ENCODE results near the gene FSIP1. TPM values are rescaled to one million over a fixed set of nuclear protein-coding genes. Genes with fewer than 3 reads are reported as not detected.

FSIP1 gene
- total RNA-seq, 1 experiment from 2014 or later: 1.3 TPM

GRCh38 chr15:39788800-39789565 is 6.3 kb upstream of the FSIP1 start:
- Histone ChIP-seq H3K27me3 (replicated peaks; ENCODE audit: control insufficient read depth, insufficient read depth, low read length) (no peaks in the 10 kb centered on the region), H3K36me3 (ENCODE audit: control insufficient read depth, insufficient read depth, low read length) (no peaks in the 10 kb centered on the region), H3K4me3 (ENCODE audit: low read depth, low read length) (no peak overlapping the region), H3K9me3 (no peaks in the 10 kb centered on the region), H3K4me1 (peaks cover 22% of the 10 kb centered on the region)
- no peak for DNase-seq
- H3K4me3 Mint-ChIP-seq (ENCODE audit: unreplicated experiment): no peak overlapping the region
- H3K36me3 Mint-ChIP-seq (ENCODE audit: insufficient read depth, unreplicated experiment): no peaks in the 10 kb centered on the region
- H3K27ac Mint-ChIP-seq (ENCODE audit: unreplicated experiment): no peak overlapping the region
- H3K4me1 Mint-ChIP-seq (ENCODE audit: low read depth, unreplicated experiment): peaks cover 17% of the 10 kb centered on the region
- ChIA-PET CTCF (interaction anchor here (0.6 kb wide), 2 partner anchors 107 to 637 kb away, joined by 3 read pairs; no protein-coding TSS in a partner anchor), POLR2A (no interaction called here)
- BruUV-seq (replicated peaks): no TSS peak
- intact Hi-C loops (cut with micrococcal nuclease; ENCODE audit: unreplicated experiment): loop anchor here (5.0 to 10.0 kb wide), 2 partner anchors 143 to 216 kb away; partner anchors contain the start of gene EIF2AK4
- no peak for TF ChIP-seq CTCF (IDR thresholded peaks at IDR 0.05; ENCODE audit: insufficient read depth in 1 of 2, low read depth in 1 of 2, low read length in 1 of 2, severe bottlenecking in 1 of 2, unreplicated experiment in 1 of 2)
- H3K9me3 Mint-ChIP-seq (ENCODE audit: unreplicated experiment): no peaks in the 10 kb centered on the region
- H3K27me3 Mint-ChIP-seq (ENCODE audit: insufficient read depth, unreplicated experiment): no peaks in the 10 kb centered on the region

GRCh38 chr15:39788108-39788507 is 5.5 kb upstream of the FSIP1 start:
- CTCF ChIA-PET: interaction anchor here (0.6 kb wide), 1 partner anchor 638 kb away, joined by 3 read pairs; no protein-coding TSS in a partner anchor
- H3K4me1 ChIP-seq: peaks cover 27% of the 10 kb centered on the region
- BruUV-seq (replicated peaks): no TSS peak
- H3K9me3 ChIP-seq: no peaks in the 10 kb centered on the region
- POLR2A ChIA-PET: no interaction called here
- H3K4me3 ChIP-seq (ENCODE audit: low read depth, low read length): no peak overlapping the region
- Mint-ChIP-seq H3K4me1 (ENCODE audit: low read depth, unreplicated experiment) (peaks cover 24% of the 10 kb centered on the region), H3K4me3 (ENCODE audit: unreplicated experiment) (no peak overlapping the region), H3K27me3 (ENCODE audit: insufficient read depth, unreplicated experiment) (no peaks in the 10 kb centered on the region), H3K36me3 (ENCODE audit: insufficient read depth, unreplicated experiment) (no peaks in the 10 kb centered on the region), H3K9me3 (ENCODE audit: unreplicated experiment) (no peaks in the 10 kb centered on the region), H3K27ac (ENCODE audit: unreplicated experiment) (no peak overlapping the region)
- no peak for TF ChIP-seq CTCF (IDR thresholded peaks at IDR 0.05; ENCODE audit: insufficient read depth in 1 of 2, low read depth in 1 of 2, low read length in 1 of 2, severe bottlenecking in 1 of 2, unreplicated experiment in 1 of 2)
- intact Hi-C loops (cut with micrococcal nuclease; ENCODE audit: unreplicated experiment): loop anchor here (5.0 to 10.0 kb wide), 2 partner anchors 144 to 217 kb away; partner anchors contain the start of gene EIF2AK4
- DNase-seq: no peak
- no peaks in the 10 kb centered on the region for H3K27me3 ChIP-seq (replicated peaks; ENCODE audit: control insufficient read depth, insufficient read depth, low read length)
- no peaks in the 10 kb centered on the region for H3K36me3 ChIP-seq (ENCODE audit: control insufficient read depth, insufficient read depth, low read length)

- Mint-ChIP-seq H3K4me1 (ENCODE audit: low read depth, unreplicated experiment) (peaks cover 24% of the 10 kb centered on the region), H3K4me3 (ENCODE audit: unreplicated experiment) (no peak overlapping the region), H3K36me3 (ENCODE audit: insufficient read depth, unreplicated experiment) (no peaks in the 10 kb centered on the region), H3K27me3 (ENCODE audit: insufficient read depth, unreplicated experiment) (no peaks in the 10 kb centered on the region), H3K9me3 (ENCODE audit: unreplicated experiment) (no peaks in the 10 kb centered on the region), H3K27ac (ENCODE audit: unreplicated experiment) (no peak overlapping the region)
- POLR2A ChIA-PET: no interaction called here
- DNase-seq: no peak
- CTCF ChIA-PET: interaction anchor here (0.7 kb wide), 2 partner anchors 11 to 516 kb away, joined by 4 to 7 read pairs; no protein-coding TSS in a partner anchor
- Histone ChIP-seq H3K27me3 (replicated peaks; ENCODE audit: control insufficient read depth, insufficient read depth, low read length) (no peaks in the 10 kb centered on the region), H3K4me3 (ENCODE audit: low read depth, low read length) (no peak overlapping the region), H3K9me3 (no peaks in the 10 kb centered on the region), H3K4me1 (peaks cover 27% of the 10 kb centered on the region), H3K36me3 (ENCODE audit: control insufficient read depth, insufficient read depth, low read length) (no peaks in the 10 kb centered on the region)
- intact Hi-C loops (cut with micrococcal nuclease; ENCODE audit: unreplicated experiment): loop anchor here (5.0 to 10.0 kb wide), 2 partner anchors 145 to 217 kb away; partner anchors contain the start of gene EIF2AK4
- TF ChIP-seq CTCF (IDR thresholded peaks at IDR 0.05; ENCODE audit: insufficient read depth in 1 of 2, low read depth in 1 of 2, low read length in 1 of 2, severe bottlenecking in 1 of 2, unreplicated experiment in 1 of 2): no peak
- no TSS peak for BruUV-seq (replicated peaks)
Measured at GRCh38 chr15:39787479-39787878, 4.8 kb upstream of the FSIP1 start.

Data from Caco-2 (cell line).